ENCODE measurements around the gene RASSF7. TPM values are rescaled to one million over a fixed set of nuclear protein-coding genes. Genes with fewer than 3 reads are reported as not detected.

RASSF7 gene
- polyA plus RNA-seq, 1 of the 3 experiments (the other 2 are of a cell fraction): 19.8 TPM

DNA sequence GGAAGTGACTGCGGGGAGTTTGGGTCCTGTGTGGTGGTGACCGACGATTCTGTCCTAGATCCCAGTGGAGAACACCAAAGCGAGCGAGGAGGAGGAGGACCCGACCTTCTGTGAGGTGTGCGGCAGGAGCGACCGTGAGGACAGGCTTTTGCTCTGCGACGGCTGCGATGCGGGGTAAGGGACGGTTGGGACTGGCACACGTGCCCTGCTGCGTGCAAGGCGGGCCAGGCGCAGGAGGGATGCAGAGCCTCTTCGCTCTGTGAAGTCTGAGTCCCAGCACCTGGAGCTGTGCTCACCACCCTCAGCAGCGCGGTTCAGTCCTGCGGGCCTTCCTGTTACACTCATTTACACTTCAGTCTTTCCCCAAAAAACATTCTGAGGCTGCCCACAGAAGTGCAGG lies 31.7 kb downstream of the RASSF7 start:
- H3K79me2 ChIP-seq (ENCODE audit: insufficient read depth): peaks cover 51% of the 10 kb centered on the region
- H3K27ac ChIP-seq (ENCODE audit: low read depth in 2 of 2, low read length in 1 of 2): no peak overlapping the region
- peaks cover 10% of the 10 kb centered on the region for H3F3A ChIP-seq (replicated peaks; ENCODE audit: insufficient read depth)
- H3K9me3 ChIP-seq: no peaks in the 10 kb centered on the region
- DNase-seq: no peak
- no peak overlapping the region for H2AFZ ChIP-seq (ENCODE audit: low read depth)
- peaks cover 48% of the 10 kb centered on the region for H4K20me1 ChIP-seq (ENCODE audit: insufficient read depth)
- H3K27me3 ChIP-seq (ENCODE audit: insufficient read depth): no peaks in the 10 kb centered on the region
- no peaks in the 10 kb centered on the region for H3K9me2 ChIP-seq
- no peaks in the 10 kb centered on the region for H3K4me1 ChIP-seq (ENCODE audit: control insufficient read depth in 1 of 2, insufficient read depth in 2 of 2, low read depth in 1 of 2, low read length in 1 of 2)
- H3K4me2 ChIP-seq: no peak overlapping the region
- CTCF ChIA-PET: no interaction called here
- WGBS (ENCODE audit: low lambda C conversion rate): over 99% methylated on average over 21 of the region's 22 CpGs
- no peak for TF ChIP-seq YY1 (IDR thresholded peaks at IDR 0.05; ENCODE audit: low read depth)
- no peak overlapping the region for H3K9ac ChIP-seq
- POLR2A ChIA-PET: no interaction called here
- peaks cover 42 to 72% of the 10 kb centered on the region in 2 experiments for H3K36me3 ChIP-seq (replicated peaks in 1 of 2; ENCODE audit: control insufficient read depth in 1 of 2, insufficient read depth in 2 of 2, low read length in 1 of 2)
- no peak overlapping the region for H3K4me3 ChIP-seq (ENCODE audit: low read depth in 2 of 2, low read length in 1 of 2)

DNA sequence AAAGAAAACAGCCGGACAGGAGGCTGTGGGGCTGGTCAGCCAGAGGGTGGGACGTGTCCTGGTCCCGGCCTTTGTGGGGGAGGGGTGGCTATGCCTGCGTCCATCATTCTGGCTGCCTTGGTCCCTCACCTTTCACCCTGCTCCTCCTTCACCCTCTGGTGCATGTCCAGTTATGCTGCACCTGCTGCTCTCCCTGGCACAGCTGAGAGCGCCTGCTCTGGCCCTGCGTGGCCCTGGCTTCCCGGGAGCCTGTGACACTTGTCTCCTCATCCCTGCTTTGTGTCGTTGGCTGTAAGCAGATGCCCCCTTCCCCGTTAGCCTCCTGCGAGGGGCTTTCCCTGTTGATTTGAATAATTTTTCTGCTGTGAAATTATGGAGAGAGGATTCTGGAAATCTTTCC lies 32.1 kb downstream of the RASSF7 start:
- Histone ChIP-seq H3K9ac (no peak overlapping the region), H3K36me3 (replicated peaks in 1 of 2; ENCODE audit: control insufficient read depth in 1 of 2, insufficient read depth in 2 of 2, low read length in 1 of 2) (peaks cover 40 to 71% of the 10 kb centered on the region in 2 experiments), H3K9me2 (no peaks in the 10 kb centered on the region), H3K27me3 (ENCODE audit: insufficient read depth) (no peaks in the 10 kb centered on the region), H3K27ac (ENCODE audit: low read depth in 2 of 2, low read length in 1 of 2) (no peak overlapping the region), H3K4me1 (ENCODE audit: control insufficient read depth in 1 of 2, insufficient read depth in 2 of 2, low read depth in 1 of 2, low read length in 1 of 2) (no peaks in the 10 kb centered on the region), H3K4me2 (no peak overlapping the region), H3F3A (replicated peaks; ENCODE audit: insufficient read depth) (peaks cover 5% of the 10 kb centered on the region), H3K79me2 (ENCODE audit: insufficient read depth) (peaks cover 51% of the 10 kb centered on the region), H3K4me3 (ENCODE audit: low read depth in 2 of 2, low read length in 1 of 2) (no peak overlapping the region), H4K20me1 (ENCODE audit: insufficient read depth) (peaks cover 44% of the 10 kb centered on the region), H3K9me3 (no peaks in the 10 kb centered on the region), H2AFZ (ENCODE audit: low read depth) (no peak overlapping the region)
- CTCF ChIA-PET: no interaction called here
- 90% methylated on average over 9 of the region's 10 CpGs for WGBS (ENCODE audit: low lambda C conversion rate)
- DNase-seq: no peak
- POLR2A ChIA-PET: no interaction called here
- TF ChIP-seq SIN3A (IDR thresholded peaks at IDR 0.05; ENCODE audit: borderline replicate concordance, low read depth, low read length) (no peak), FOSL2 (IDR thresholded peaks at IDR 0.05; ENCODE audit: borderline replicate concordance, low read depth) (no peak), JUND (IDR thresholded peaks at IDR 0.05) (no peak), ZBTB33 (IDR thresholded peaks at IDR 0.05; ENCODE audit: borderline replicate concordance, low read depth) (no peak), EP300 (IDR thresholded peaks at IDR 0.05; ENCODE audit: borderline replicate concordance in 1 of 2, low read depth in 1 of 2, low read length in 1 of 2) (no peak), ELF1 (IDR thresholded peaks at IDR 0.05) (no peak), RAD21 (IDR thresholded peaks at IDR 0.05; ENCODE audit: low read length) (no peak), YY1 (IDR thresholded peaks at IDR 0.05; ENCODE audit: low read depth) (no peak), TEAD4 (IDR thresholded peaks at IDR 0.05; ENCODE audit: borderline replicate concordance, insufficient read depth) (no peak), FOXJ3 (CRISPR knock-in tag; IDR thresholded peaks at IDR 0.05) (no peak), MEF2A (IDR thresholded peaks at IDR 0.05; ENCODE audit: borderline replicate concordance, low read depth) (no peak), NFIC (IDR thresholded peaks at IDR 0.05; ENCODE audit: borderline replicate concordance) (no peak), GATA2 (CRISPR knock-in tag; IDR thresholded peaks at IDR 0.05) (no peak), CHD2 (IDR thresholded peaks at IDR 0.05; ENCODE audit: low read length, partially characterized antibody) (no peak), RFX5 (IDR thresholded peaks at IDR 0.05; ENCODE audit: low read length) (no peak), TCF12 (IDR thresholded peaks at IDR 0.05) (no peak), USF1 (IDR thresholded peaks at IDR 0.05; ENCODE audit: borderline replicate concordance, low read depth) (no peak)
